ENCODE data around the gene ARMC6. TPM values are rescaled to one million over a fixed set of nuclear protein-coding genes. Genes with fewer than 3 reads are reported as not detected.
"Not testable (repeated sequence)": the region's sequence is repeated elsewhere in the genome, so short reads cannot be mapped to it uniquely, and the experiment has no call there.

ARMC6 gene
- total RNA-seq, 1 donor from 2014 or later = 34.7 TPM

- Histone ChIP-seq H3K27me3 (no peaks in the 10 kb centered on the region), H3K36me3 (peaks cover 16 to 37% of the 10 kb centered on the region in 2 donors), H3K27ac (no peak overlapping the region), H3K9me3 (no peaks in the 10 kb centered on the region), H3K4me3 (no peak overlapping the region), H3K4me1 (no peaks in the 10 kb centered on the region)
- TF ChIP-seq CTCF (IDR thresholded peaks at IDR 0.05) = no peak
- no peak for DNase-seq (ENCODE audit: low spot score in 2 of 2)
- intact Hi-C loops (cut with DNase I) = no loop called here
Observed at GRCh38 chr19:19101540-19101939, 68.1 kb downstream of the ARMC6 start.

DNA sequence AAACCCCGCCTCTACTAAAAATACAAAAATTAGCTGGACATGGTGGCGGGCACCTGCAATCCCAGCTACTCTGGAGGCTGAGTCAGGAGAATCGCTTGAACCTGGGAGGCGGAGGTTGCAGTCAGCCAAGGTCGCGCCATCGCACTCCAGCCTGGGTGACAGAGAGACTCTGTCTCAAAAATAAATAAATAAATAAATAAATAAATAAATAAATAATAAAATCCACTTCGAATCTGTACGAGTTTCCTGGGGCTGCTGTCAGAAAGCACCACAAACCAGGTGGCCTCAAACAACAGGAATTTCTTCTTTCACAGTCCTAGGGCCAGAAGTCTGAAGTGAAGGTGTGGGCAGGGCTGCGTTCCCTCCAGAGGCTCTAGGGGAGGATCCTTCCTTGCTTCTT lies 69.2 kb downstream of the ARMC6 start:
- H3K27me3 ChIP-seq; H3K27ac ChIP-seq; H3K9me3 ChIP-seq; intact Hi-C loops (cut with DNase I); H3K4me1 ChIP-seq; DNase-seq (ENCODE audit: low spot score in 2 of 2); H3K4me3 ChIP-seq: not testable (repeated sequence)
- H3K36me3 ChIP-seq = peaks cover 16 to 27% of the 10 kb centered on the region in 2 donors

- no peak overlapping the region for H3K4me3 ChIP-seq
- no peaks in the 10 kb centered on the region for H3K4me1 ChIP-seq
- no peaks in the 10 kb centered on the region for H3K27me3 ChIP-seq
- H3K27ac ChIP-seq = no peak overlapping the region
- intact Hi-C loops (cut with DNase I) = no loop called here
- H3K9me3 ChIP-seq = no peaks in the 10 kb centered on the region
- H3K36me3 ChIP-seq = peaks cover 13 to 27% of the 10 kb centered on the region in 2 donors
- TF ChIP-seq CTCF (IDR thresholded peaks at IDR 0.05) = no peak
- no peak for DNase-seq (ENCODE audit: low spot score in 2 of 2)
Observed at GRCh38 chr19:19103167-19103566, 69.8 kb downstream of the ARMC6 start.

- no peak for DNase-seq (ENCODE audit: low spot score in 2 of 2)
- peaks cover 0 to 4% of the 10 kb centered on the region in 2 donors for H3K4me1 ChIP-seq
- H3K4me3 ChIP-seq = peak overlapping the region; percentile 26 to 46
- H3K36me3 ChIP-seq = peaks cover 4 to 12% of the 10 kb centered on the region in 2 donors
- H3K9me3 ChIP-seq = no peaks in the 10 kb centered on the region
- H3K27ac ChIP-seq = no peak overlapping the region
- H3K27me3 ChIP-seq = no peaks in the 10 kb centered on the region
- intact Hi-C loops (cut with DNase I) = no loop called here
- TF ChIP-seq CTCF (IDR thresholded peaks at IDR 0.05) = no peak
Observed at GRCh38 chr19:19105365-19106055, 72.1 kb downstream of the ARMC6 start.

- peak overlapping the region; percentile 26 to 46 for H3K4me3 ChIP-seq
Observed at GRCh38 chr19:19106056-19106551, 72.7 kb downstream of the ARMC6 start.

GRCh38 chr19:19106938-19107337 lies 73.5 kb downstream of the ARMC6 start:
- H3K4me3 ChIP-seq; H3K9me3 ChIP-seq; DNase-seq (ENCODE audit: low spot score in 2 of 2); H3K36me3 ChIP-seq; H3K27ac ChIP-seq; intact Hi-C loops (cut with DNase I); H3K27me3 ChIP-seq; H3K4me1 ChIP-seq: not testable (repeated sequence)

More at GRCh38 chr19:19106056-19106551, 72.7 kb downstream of the ARMC6 start:
- Histone ChIP-seq H3K27me3 (no peaks in the 10 kb centered on the region), H3K4me1 (peaks cover 0 to 6% of the 10 kb centered on the region in 2 donors), H3K27ac (no peak overlapping the region), H3K36me3 (peaks cover 4 to 6% of the 10 kb centered on the region in 2 donors), H3K9me3 (no peaks in the 10 kb centered on the region)
- intact Hi-C loops (cut with DNase I) = no loop called here
- DNase-seq (ENCODE audit: low spot score in 2 of 2) = no peak
- no peak for TF ChIP-seq CTCF (IDR thresholded peaks at IDR 0.05)

Data from ascending aorta (tissue), 2 donors.